DOHH2 (cell line): Measurements from ENCODE around the gene VWDE.

Experiments used
- EZH2phosphoT487 ChIP-seq: fragments of 200-600 bp; sonication (generic); IDR thresholded peaks from 2 replicates; pipeline ENCODE4 v1.6.1; 2017; ENCODE audit warnings: borderline replicate concordance, mild to moderate bottlenecking, antibody characterized with exemption, low read length, moderate library complexity, mixed read lengths
- TF ChIP-seq, protein P1 (sequence below): fragments of 200-600 bp; sonication (generic); IDR thresholded peaks from one replicate; pipeline ENCODE4 v1.5.1; 2014; ENCODE audit warnings: antibody characterized with exemption, mild to moderate bottlenecking, low read depth, low read length; ENCODE audit not compliant: poor library complexity, severe bottlenecking

GRCh38 chr7:12315049-12315448, 88.6 kb downstream of the VWDE start:
- TF ChIP-seq, protein P1, sequence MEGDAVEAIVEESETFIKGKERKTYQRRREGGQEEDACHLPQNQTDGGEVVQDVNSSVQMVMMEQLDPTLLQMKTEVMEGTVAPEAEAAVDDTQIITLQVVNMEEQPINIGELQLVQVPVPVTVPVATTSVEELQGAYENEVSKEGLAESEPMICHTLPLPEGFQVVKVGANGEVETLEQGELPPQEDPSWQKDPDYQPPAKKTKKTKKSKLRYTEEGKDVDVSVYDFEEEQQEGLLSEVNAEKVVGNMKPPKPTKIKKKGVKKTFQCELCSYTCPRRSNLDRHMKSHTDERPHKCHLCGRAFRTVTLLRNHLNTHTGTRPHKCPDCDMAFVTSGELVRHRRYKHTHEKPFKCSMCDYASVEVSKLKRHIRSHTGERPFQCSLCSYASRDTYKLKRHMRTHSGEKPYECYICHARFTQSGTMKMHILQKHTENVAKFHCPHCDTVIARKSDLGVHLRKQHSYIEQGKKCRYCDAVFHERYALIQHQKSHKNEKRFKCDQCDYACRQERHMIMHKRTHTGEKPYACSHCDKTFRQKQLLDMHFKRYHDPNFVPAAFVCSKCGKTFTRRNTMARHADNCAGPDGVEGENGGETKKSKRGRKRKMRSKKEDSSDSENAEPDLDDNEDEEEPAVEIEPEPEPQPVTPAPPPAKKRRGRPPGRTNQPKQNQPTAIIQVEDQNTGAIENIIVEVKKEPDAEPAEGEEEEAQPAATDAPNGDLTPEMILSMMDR, result no peak
- TF ChIP-seq EZH2phosphoT487, result no peak
